Endometrial microvascular endothelial cells (primary cell): Measurements from ENCODE around the gene MAGI2. TPM values are rescaled to one million over a fixed set of nuclear protein-coding genes. Genes with fewer than 3 reads are reported as not detected.

Experiments used
- in situ Hi-C: cut with HindIII; loops from 2 replicates; pipeline ENCODE4 v1.10.0; 2017; ENCODE audit warnings: low sequenced_read_pairs, low pct_unique_long_range_greater_than_20kb; ENCODE audit errors: inconsistent ontology term
- total RNA-seq: library from RNA; depleted of rRNA; stranded (reverse); fragments of >200 nt; gene quantifications from one replicate; pipeline ENCODE4 v1.2.3, GENCODE V29; 2015; ENCODE audit errors: inconsistent ontology term

Gene MAGI2
- total RNA-seq, 1 donor from 2014 or later = 0.46 TPM

DNA sequence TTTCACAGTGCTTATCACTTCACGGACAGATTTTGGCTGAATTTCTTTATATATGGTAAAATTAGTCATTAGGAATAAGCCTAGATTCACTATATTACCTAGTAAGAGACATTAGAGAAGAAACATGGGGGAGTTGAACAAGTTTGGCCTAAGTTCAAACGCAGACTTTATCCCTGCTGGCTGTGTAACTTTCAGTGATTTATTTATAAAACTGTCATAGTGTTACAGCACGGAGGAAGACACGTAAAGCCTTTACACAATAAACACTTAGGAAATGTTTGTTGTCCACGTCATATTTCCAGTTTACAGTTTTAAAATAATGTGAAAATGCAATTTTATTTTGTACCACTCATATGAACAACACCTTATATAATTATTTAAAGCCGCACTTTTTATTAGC is 661.5 kb downstream of the MAGI2 start:
- in situ Hi-C loops = no loop called here

DNA sequence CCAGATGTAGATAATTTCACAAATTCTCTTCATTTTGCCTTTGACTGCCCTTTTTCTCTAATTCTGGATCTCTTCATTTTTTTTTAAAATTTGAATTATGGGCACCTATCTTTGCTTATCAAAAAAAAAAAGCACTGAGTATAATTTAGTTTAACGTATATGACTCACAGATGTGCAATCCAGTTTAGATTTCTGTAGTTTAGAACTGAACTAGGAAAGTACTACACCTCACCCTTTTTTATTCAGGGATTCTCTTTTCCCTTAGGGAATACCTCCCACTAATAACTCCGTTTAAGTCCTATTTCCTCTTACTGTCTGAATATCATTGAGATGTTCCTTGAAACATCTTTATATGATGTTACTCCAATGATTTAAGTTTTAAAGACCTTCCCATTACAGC is 665.0 kb downstream of the MAGI2 start:
- in situ Hi-C loops = no loop called here

DNA sequence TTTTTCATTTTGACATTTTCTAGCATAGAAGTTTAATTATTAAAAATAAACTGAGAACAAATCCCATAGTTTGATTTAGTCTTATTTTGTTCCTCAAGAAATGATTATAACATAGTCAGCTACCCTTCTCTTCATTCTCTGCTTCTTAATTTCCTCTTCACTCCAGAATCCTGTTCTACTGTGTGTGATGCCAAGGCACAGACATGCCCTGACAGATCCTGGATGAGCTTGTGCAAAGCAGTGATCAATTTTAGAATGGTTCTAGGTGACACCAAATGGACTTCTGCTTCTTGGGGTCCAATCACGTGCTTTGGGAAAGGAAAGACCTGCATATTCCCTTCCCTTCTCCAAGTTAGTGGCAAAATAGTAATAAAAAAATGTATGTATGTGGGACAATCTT is 665.6 kb downstream of the MAGI2 start:
- in situ Hi-C loops = no loop called here

DNA sequence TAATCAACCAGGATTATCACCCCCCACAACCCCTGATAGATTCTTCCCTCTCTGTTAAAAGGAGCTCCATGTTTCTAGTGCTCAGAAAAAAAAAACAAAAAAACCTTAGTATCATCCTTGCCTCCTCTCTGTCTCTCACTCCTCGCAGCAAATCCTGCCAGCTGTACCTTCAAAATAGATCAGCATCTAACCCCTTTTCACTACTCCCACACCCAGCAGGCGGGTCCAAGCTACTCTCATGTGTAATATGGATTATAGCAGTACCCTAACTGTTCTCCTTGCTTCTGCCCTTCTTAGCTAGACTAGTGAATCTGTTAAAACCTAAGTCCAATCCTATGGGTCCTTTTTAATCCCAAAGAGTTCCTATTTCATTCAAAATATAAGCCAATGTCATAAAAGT is 667.4 kb downstream of the MAGI2 start:
- in situ Hi-C loops = no loop called here

- in situ Hi-C loops = no loop called here
Measured at GRCh38 chr7:78783179-78783962, 670.1 kb downstream of the MAGI2 start.

GRCh38 chr7:78780560-78780959 is 672.9 kb downstream of the MAGI2 start:
- in situ Hi-C loops = no loop called here

DNA sequence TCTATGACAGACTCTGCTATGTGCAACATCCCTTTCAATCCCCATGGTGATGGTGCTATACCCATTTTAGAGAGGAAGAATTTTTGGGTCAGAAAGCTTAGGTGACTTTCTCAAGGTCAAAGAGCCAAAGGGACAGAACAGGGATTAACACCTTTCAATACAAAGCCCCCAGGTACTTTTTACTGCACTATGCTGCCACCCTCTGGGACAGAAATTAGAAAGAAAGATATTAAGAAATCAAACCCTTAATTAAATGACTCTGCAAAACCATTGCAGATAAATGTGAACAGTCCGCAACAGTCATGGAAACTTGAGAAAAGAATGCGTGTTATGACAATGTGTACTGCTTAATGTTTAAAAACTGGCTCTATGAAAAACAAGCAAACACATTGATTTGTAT is 673.7 kb downstream of the MAGI2 start:
- in situ Hi-C loops = no loop called here

DNA sequence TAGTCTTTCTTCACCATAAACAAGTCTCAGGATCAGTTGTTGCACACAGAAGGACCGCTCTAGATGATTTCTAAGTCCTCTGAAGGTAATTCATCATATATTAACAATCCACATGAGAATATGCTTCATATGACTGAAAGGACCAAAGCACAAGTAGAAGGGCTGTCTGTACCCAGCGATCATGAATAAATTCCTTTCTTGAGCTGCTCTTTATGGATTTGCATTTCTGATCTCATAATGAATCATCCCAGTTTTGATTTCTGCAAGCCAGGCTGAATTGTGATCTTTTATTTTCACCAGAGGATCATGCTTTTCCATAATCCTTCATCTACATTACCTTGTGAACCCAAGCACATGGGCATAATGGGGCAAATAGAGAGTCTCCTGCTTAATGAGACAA is 675.6 kb downstream of the MAGI2 start:
- in situ Hi-C loops = no loop called here

DNA sequence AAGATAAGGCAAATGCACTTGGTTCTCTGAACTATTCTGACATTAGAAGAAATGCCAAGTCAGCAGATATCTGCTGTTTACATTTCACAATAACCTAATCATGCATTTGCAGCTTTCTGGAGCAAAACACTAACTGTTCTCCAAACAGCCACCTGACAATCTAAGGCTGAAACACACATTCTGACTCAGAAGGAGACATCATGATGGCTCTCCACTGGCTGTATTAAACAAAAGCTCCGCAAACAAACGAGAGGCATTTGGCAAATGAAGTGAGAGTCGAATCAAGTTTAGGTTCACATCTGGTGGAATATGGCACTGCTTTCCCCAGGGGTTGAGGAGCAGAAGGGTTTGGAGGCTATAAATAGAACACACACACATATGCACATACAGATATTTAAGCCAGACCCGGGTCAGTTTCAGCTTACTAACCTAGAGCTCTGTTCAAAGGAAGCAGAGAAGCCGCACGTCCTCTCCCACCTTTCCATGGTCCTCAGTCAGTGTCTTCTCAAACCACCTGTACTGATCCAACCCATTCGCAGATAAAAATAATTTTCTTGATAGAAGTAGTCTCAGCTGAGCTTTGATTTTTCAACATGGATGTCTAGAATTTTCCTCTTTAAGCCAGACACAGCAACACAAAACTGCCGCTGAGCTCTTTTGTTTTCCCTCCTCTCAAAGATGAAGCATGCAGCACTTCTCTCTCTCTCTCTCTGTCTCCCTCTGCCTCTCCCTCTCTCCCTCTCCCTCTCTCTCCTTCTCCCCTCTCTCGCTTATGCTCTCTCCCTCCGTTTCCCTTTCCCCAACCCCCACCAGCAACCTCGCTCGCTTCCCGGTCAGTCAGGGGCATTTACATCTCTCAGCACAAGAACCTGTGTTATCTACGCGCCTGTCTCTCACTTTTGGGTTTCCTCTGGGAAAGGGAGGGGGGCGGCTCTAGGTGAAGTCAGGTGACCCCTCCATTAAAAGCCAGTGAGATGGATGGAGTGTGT is 682.8 kb downstream of the MAGI2 start:
- in situ Hi-C loops = no loop called here

DNA sequence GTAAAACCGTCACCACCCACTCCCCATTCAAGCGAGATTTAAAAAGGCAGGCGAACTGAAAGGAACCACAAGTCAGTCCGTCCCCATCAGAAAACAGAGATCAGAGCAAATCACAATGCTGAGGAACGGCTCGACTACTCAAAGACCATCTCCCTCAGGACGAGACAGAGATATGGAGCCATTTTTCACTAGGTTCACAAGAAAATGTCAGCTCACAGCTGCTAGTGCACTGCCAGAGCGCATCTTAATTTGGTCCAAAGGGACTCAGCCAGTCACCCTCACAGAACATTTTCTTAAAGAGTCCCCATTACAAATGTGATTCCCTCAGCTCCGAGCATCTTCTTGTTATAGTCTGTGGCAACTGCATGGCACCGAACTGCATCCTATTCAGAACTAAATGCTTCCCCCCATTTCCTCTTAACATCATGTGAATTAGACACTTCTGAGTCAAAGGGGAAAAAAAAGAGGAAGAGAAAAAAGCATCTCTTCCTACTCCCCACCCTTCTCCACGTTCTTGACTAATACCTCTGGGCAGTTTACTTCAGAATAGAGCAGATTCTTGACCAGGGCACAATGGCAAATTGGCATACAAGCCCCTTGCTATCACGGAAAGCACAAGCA is 683.9 kb downstream of the MAGI2 start:
- in situ Hi-C loops = no loop called here

- in situ Hi-C loops = no loop called here
Measured at GRCh38 chr7:78768859-78769258, 684.6 kb downstream of the MAGI2 start.

- in situ Hi-C loops = no loop called here
Measured at GRCh38 chr7:78765943-78766729, 687.3 kb downstream of the MAGI2 start.

DNA sequence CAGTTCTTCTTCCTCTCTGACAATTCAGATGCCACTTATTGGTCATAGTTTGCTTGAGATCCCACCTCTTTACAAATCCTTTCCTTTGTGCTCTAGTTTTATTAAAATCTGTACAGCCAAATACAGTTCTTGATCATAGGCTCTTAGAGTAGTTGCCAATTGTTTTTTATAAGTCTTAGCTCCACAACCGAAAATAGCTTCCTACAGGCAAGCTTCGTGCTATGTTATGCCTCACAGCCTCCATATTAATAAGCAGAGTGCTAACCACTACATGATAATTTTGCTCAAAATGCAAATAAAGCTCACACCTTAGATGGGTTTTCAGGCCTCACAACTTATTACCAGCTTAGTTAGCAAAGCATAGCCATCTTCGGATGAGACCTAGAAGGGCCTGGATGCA is 688.9 kb downstream of the MAGI2 start:
- in situ Hi-C loops = no loop called here

GRCh38 chr7:78762625-78763024 is 690.8 kb downstream of the MAGI2 start:
- in situ Hi-C loops = no loop called here

GRCh38 chr7:78760620-78761355 is 692.7 kb downstream of the MAGI2 start:
- in situ Hi-C loops = no loop called here

GRCh38 chr7:78752554-78752953 is 700.9 kb downstream of the MAGI2 start:
- in situ Hi-C loops = no loop called here

DNA sequence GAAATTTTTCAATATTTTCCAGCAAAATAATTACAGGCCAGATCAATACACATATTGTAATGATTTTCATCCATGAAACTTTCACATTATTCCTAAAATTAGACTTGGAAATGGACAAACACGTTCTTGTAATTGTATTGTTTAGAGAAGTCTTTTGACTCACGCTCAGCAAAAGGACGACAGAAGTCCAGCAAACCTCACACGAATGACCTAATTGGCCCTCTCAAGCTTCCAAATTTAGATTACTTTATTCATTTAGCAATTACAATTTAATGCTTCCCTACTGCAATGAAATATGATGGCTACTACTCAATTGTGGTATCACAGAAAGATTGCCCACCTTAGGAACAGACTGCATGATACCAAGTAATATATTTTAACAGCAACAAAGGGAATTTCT is 702.2 kb downstream of the MAGI2 start:
- in situ Hi-C loops = no loop called here

- in situ Hi-C loops = no loop called here
Measured at GRCh38 chr7:78749052-78749746, 704.3 kb downstream of the MAGI2 start.
